Activated CD4-positive, alpha-beta T cell treated with anti-CD3 and anti-CD28 coated beads, Interleukin-2, amount 50 U/mL, for 24 hours (primary cell): Measurements from ENCODE around the gene ATRNL1.

Experiments used
- DNase-seq, 2 donors: peaks; one replicate each; pipeline ENCODE4 v3.0.0-alpha.2; 2020; ENCODE audit warnings: low read depth in 1 of 2, low spot score in 1 of 2

ATRNL1 gene

DNA sequence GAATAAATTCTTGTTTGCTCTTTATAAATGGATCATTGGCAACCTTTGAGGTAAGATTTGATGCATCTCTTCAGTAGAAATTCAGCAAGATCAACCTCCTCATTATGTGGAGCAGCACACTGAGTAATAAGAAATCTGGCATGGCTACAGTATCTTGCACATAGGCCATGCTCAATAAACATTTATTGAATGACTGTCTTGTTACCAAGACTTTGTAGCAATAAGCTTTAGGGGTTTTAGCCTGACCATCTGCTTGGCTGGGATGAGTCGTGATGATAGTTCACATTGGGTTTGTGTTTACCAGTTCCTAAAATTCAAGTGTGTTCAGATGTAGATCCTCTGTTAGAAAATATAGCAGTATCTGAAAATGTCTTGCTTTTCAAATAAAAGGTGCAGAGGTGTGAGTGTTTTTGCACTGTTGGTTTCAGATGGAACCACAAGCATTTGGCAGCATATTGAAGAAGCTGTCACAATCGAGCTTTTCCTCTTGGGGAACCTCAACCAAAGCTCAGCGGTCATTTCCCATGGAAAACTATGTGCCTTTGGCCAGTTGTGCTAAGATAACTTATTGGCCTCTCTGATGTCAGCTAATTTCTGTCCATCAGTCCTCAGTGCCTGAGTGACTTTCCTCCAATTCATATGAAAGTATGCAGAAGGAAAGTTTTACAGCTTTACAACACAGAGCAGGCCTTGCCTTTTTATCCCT is 737.3 kb downstream of the ATRNL1 start:
- no peak for DNase-seq

GRCh38 chr10:115831016-115831415 is 737.9 kb downstream of the ATRNL1 start:
- DNase-seq = no peak

DNA sequence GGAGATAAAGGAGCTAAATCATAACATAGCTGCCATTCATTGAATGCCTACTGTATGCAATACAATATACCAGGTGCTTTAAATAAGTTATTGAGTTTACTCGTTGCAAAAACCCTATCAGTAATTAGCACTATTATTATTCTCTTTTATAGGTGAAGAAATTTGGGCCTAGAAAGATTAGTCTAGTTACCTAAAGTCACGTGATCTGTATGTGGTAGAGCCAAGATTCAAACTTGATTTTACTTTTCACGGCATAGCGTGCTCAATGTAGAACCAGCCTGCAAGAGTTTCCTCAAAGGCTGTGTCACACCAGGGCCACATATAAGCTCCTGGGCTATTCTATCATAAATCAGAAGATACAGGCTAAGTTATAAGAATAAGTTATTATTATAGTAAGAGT is 740.0 kb downstream of the ATRNL1 start:
- DNase-seq = no peak

DNA sequence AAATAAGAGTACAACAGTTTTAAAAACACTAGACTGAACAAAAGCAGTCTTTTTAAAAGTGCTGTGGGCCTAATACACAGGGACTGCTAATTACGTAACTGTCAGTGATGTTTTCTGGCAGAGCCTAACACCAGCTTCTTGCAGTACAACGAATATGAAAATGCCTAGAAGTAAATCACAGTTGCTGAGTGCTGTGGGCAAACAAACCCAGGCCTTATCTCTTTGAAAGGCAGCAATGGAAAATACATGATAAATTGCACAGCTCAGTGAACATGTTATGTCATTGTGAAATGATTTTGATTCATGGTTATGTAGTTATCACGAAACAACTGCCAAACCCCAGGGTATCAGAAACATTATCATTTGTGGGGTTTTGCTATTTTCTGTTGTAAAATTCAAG is 751.4 kb downstream of the ATRNL1 start:
- DNase-seq = no peak

DNA sequence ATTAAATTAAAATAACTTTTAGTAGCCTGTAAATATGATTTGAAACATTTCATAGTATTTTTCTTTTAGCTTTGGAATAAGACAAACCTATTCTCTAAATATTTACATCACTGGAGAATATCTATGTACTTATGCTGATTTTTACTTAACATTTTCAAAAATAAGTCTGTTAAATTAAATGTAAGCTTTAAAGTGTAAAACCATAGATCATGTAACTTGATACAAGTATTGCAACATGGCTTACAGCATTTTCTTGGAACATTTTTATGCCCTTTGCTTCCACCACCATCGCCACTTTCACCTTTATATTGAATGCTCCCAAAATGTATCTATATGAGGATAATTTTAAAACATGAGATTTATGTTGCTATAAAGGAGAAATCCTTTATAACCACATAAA is 752.8 kb downstream of the ATRNL1 start:
- DNase-seq = no peak

DNA sequence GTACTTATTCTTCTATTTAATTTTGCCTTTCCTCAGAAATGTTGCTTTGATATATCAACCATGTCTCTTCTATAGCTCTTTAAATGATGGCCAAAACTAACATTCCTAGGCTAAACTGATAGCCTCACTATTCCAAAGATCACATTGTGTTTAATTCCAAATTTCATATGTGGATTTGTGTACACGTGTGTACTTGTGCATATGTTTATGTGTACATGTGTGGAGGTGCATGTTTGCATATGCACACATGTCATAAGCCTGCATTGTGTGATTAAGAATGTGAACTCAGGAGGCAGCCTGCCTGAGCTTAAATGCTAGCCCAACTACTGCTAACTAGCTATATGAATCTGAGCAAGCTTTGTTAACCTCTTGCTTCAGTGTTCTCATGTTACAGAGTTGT is 753.4 kb downstream of the ATRNL1 start:
- DNase-seq = no peak

- DNase-seq = no peak
Measured at GRCh38 chr10:115849197-115849596, 756.0 kb downstream of the ATRNL1 start.

- no peak for DNase-seq
Measured at GRCh38 chr10:115850666-115851065, 757.5 kb downstream of the ATRNL1 start.

- DNase-seq = no peak
Measured at GRCh38 chr10:115851695-115852094, 758.5 kb downstream of the ATRNL1 start.

DNA sequence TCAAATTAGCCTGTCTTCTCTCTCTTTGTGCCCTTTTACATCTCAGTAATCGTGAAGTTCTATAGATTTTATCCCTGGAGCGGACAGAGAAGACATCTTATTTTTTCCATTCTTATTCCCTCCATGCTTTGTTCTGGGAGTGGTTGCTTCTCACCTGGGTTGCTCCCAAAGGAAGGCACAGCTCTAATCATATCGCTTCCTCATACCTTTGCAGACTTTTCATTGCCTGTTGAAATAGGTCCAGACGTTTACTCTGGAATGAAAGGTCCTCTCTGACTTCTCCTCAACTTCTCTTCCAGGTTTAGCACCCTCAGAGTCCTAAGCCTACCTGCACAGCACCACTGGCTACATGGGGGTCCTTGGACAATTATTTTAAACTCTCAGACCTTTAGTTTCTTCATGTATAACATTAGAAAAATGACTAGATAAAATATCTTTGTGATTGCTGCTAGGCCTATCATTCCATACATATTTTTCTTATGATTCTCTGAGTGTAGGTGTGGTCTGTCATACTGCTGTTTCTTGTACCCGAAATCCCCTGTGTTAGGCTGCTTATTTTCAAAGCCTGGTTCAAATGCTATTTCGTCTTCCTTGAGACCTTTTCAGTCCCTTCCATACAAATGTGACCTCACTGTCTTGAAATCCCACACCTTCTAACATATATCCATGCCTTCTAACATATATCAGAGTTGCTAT is 761.7 kb downstream of the ATRNL1 start:
- no peak for DNase-seq

- no peak for DNase-seq
Measured at GRCh38 chr10:115856580-115856979, 763.4 kb downstream of the ATRNL1 start.

DNA sequence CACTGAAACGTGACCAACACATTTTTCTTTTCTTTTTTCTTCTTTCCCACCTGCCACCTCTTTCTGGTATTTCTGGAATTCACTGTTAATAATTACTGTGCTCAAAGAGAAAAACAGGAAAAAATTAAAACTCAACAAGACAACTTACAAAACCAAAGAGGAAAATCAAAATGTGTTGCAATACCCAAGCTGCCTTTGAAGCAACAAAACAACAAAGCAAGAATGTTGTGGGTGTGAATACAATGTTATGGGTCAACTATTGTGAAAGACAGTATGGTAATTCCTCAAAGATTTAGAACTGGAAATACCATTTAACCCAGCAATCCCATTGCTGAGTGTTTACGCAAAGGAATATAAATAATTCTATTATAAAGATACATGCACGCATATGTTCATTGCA is 764.7 kb downstream of the ATRNL1 start:
- no peak for DNase-seq

GRCh38 chr10:115860182-115861107 is 767.3 kb downstream of the ATRNL1 start:
- DNase-seq = no peak

DNA sequence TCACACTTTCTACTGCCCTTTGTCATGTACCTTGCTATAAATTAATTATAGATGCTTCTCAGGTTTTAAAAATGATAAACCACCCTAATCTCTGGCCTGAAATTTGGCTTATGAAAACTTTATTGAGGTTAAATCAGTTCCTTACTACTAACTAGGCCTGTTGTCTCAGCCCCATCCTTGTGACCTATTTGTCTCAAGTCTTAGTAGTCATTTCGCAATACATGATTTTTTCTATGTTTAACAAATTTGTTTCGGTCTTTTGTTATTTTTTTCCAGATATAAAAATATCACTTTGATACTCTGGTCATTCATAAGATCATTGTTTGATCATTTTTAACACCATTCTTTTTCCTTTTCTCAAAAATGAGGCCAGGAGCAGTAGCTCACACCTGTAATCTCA is 768.3 kb downstream of the ATRNL1 start:
- no peak for DNase-seq

- no peak for DNase-seq
Measured at GRCh38 chr10:115861864-115862263, 768.7 kb downstream of the ATRNL1 start.

- no peak for DNase-seq
Measured at GRCh38 chr10:115866174-115866573, 773.0 kb downstream of the ATRNL1 start.

- no peak for DNase-seq
Measured at GRCh38 chr10:115866691-115867090, 773.5 kb downstream of the ATRNL1 start.

DNA sequence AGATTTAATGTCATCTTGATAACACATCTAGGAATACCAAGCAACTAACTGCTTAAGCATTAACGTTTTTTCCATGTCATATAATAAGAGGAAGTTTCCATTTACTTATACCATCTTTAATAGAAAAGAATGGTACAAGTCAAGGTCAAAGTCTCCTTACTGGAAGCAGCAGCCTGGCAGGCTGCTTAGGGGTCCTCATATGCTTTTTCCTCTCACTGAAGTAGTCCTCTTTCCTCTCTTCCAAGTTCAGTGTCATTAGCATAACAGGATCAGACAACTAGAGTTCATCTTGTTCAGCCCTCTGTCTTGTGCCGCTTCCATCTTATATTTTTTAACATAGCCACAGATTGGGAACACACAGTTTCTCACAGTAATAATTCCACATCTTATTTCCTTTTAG is 774.1 kb downstream of the ATRNL1 start:
- DNase-seq = no peak

DNA sequence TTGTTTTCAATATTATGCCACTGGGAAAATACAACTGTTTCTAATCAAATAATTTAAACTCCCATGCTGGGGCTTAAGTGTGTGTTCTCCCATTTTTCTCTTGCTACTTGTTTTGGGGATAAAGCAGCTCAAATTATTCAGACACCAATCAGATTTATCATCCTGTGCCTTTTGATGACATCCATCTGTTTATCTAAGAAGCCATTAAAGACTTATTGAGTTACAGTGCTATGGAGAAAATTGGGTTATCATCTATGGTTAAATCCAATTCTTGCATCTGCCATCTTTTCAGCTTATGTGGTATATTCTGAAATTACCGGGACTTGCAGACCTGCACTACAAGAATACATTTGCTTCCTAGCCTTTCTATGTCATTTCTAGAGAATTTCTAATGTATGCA is 778.7 kb downstream of the ATRNL1 start:
- DNase-seq = no peak

DNA sequence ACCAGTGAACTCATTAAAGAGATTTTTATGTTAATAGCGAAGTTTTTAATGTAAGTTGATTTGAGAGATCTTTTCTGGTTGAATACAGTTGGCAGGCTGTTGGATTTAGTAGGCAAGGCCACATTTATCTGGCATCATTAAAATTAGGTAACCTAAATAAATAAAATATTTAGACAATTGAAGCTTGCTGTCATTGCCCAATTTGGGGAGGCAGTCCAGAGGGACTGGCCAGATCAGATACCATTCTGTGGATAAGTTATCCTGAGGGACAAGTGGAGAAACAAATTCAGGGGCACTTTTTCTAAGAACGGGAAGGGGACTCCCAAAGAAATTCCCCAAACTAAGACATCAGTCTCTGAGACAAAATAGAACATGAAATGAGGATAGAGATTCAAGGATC is 782.0 kb downstream of the ATRNL1 start:
- no peak for DNase-seq

DNA sequence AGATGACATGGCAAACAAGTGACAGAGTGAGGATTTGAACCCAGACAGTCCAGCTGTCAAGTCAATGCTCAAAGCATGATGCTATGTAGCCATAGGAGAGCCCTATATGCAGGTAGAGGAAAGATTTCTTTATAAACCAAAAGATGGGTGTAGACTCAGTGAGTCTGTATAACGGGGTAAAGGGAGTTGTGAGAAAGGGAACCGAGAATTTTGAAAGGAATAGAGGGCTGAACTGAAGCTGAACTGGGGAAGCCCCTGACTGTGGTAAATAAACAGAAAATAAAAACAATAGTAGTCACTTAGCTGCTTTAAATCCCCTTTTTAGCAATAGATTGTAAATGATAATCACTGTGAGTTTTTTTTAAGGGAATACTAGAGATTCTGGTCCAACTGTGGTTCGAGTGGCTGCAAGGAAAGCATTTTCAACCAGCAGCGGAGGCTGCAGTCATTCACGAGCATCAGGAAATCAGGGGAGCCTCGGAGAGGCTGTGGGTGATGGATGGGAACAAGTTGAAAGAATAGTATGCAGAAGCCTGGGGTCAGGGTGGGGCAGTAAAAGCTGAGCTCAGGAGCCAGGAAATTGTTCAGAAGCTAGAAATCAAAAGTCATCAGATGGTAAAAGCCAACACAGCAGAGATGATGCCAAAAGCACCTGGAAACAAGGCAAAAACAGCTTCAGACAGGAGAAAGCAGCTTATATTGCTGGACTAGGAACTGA is 786.4 kb downstream of the ATRNL1 start:
- DNase-seq = no peak
